Measurements from ENCODE around the gene GRID1.

The GRID1 gene

GRCh38 chr10:85557706-85558105, 808.9 kb downstream of the GRID1 start:
- DNase-seq, result no peak
- in situ Hi-C loops (cut with MboI; ENCODE audit: low pct_unique_long_range_greater_than_20kb, low sequenced_read_pairs), result no loop called here

- in situ Hi-C loops (cut with MboI; ENCODE audit: low pct_unique_long_range_greater_than_20kb, low sequenced_read_pairs), result no loop called here
- DNase-seq, result no peak
These were observed 809.5 kb downstream of the GRID1 start for GRCh38 chr10:85557077-85557476.
